ENCODE results near the gene SAMD10. TPM values are rescaled to one million over a fixed set of nuclear protein-coding genes. Genes with fewer than 3 reads are reported as not detected.

The SAMD10 gene
- total and polyA plus RNA-seq, 10 of the 15 experiments (the other 5 are each of a cell fraction or from before 2014, with no cell fraction given) = 1.3 to 51.4 (median 17.9) TPM

GRCh38 chr20:63980806-63981728 is 1.6 kb upstream of the SAMD10 start, which contains the start of gene PRPF6 (continued):
- TF ChIP-seq PRDM15 (CRISPR knock-in tag; IDR thresholded peaks at IDR 0.05) = no peak
- no peak for TF ChIP-seq KDM1A (IDR thresholded peaks at IDR 0.05; ENCODE audit: borderline replicate concordance)
- TF ChIP-seq RCOR1 (conservative IDR thresholded peaks at IDR 0.05; ENCODE audit: low read depth, low read length) = peak; percentile 68; the same call in 1 of the 2 replicates
- peak; percentile 78 for TF ChIP-seq NBN (IDR thresholded peaks at IDR 0.05)
- TF ChIP-seq CREB1 (IDR thresholded peaks at IDR 0.05; ENCODE audit: low read depth) = no peak
- no peak for TF ChIP-seq MTA3 (IDR thresholded peaks at IDR 0.05; ENCODE audit: borderline replicate concordance, low read length)
- TF ChIP-seq REST (IDR thresholded peaks at IDR 0.05; ENCODE audit: low read depth, low read length) = no peak; the same call in 1 of the 2 replicates
- TF ChIP-seq BACH1 (IDR thresholded peaks at IDR 0.05; ENCODE audit: borderline replicate concordance) = no peak
- peak; percentile 63; the same call in 1 of the 2 replicates for TF ChIP-seq GATAD2B (conservative IDR thresholded peaks at IDR 0.05; ENCODE audit: low read depth)
- no peak for TF ChIP-seq ESRRA (IDR thresholded peaks at IDR 0.05; ENCODE audit: low read length)
- peak; percentile 99 for TF ChIP-seq CREM (IDR thresholded peaks at IDR 0.05; ENCODE audit: low read depth)
- TF ChIP-seq EP300 (IDR thresholded peaks at IDR 0.05; ENCODE audit: borderline replicate concordance in 1 of 2, control insufficient read depth in 1 of 2, low read depth in 2 of 2, low read length in 2 of 2) = no peak
- TF ChIP-seq RAD21 (IDR thresholded peaks at IDR 0.05; ENCODE audit: insufficient read depth, low read depth, low read length) = peak; percentile 57
- TF ChIP-seq BMI1 (IDR thresholded peaks at IDR 0.05; ENCODE audit: borderline replicate concordance) = no peak
- TF ChIP-seq SIN3A (IDR thresholded peaks at IDR 0.05; ENCODE audit: low read depth, low read length) = peak; percentile 90
- TF ChIP-seq BCLAF1 (IDR thresholded peaks at IDR 0.05) = no peak
- TF ChIP-seq NRF1 (conservative IDR thresholded peaks at IDR 0.05; ENCODE audit: low read depth, low read length) = peak; percentile 39
- peak; percentile 87 for TF ChIP-seq POLR2AphosphoS2 (IDR thresholded peaks at IDR 0.05; ENCODE audit: low read depth, low read length)
- TF ChIP-seq SMARCA5 (IDR thresholded peaks at IDR 0.05) = peak; percentile 46; the same call in 1 of the 2 replicates
- TF ChIP-seq TCF12 (IDR thresholded peaks at IDR 0.05; ENCODE audit: low read depth, low read length) = peak; percentile 61

Measured in GM12878 (cell line).